Measurements from ENCODE around the gene ROBO4.
A peak's percentile ranks its signal among the peaks of the same experiment; 100 is the strongest.

The ROBO4 gene

GRCh38 chr11:124897674-124898262 lies at the start of gene ROBO4:
TSS of gene ROBO4 (minus strand) at chr11:124897865. CDS start at chr11:124897795, 70 bp downstream.
- no peak for DNase-seq (ENCODE audit: low read depth)

- DNase-seq (ENCODE audit: low read depth): peak; percentile 36
These were observed 49.1 kb upstream of the ROBO4 start for GRCh38 chr11:124946735-124947141.

GRCh38 chr11:124945826-124946225 lies 48.2 kb upstream of the ROBO4 start:
- no peak for DNase-seq (ENCODE audit: low read depth)

- no peak for DNase-seq (ENCODE audit: low read depth)
These were observed 46.9 kb upstream of the ROBO4 start for GRCh38 chr11:124944565-124944964.

- DNase-seq (ENCODE audit: low read depth): no peak
These were observed 46.1 kb upstream of the ROBO4 start for GRCh38 chr11:124943741-124944140.

GRCh38 chr11:124943254-124943616 lies 45.6 kb upstream of the ROBO4 start:
- no peak for DNase-seq (ENCODE audit: low read depth)

GRCh38 chr11:124942466-124943253 lies 45.0 kb upstream of the ROBO4 start:
- no peak for DNase-seq (ENCODE audit: low read depth)

- DNase-seq (ENCODE audit: low read depth): no peak
These were observed 44.0 kb upstream of the ROBO4 start for GRCh38 chr11:124941703-124942102.

- DNase-seq (ENCODE audit: low read depth): no peak
These were observed 41.3 kb upstream of the ROBO4 start for GRCh38 chr11:124938970-124939369.

- peak; percentile 15 for DNase-seq (ENCODE audit: low read depth)
These were observed 40.6 kb upstream of the ROBO4 start for GRCh38 chr11:124938206-124938765.

- no peak for DNase-seq (ENCODE audit: low read depth)
These were observed 39.8 kb upstream of the ROBO4 start for GRCh38 chr11:124937336-124937935.

GRCh38 chr11:124935548-124936514 lies 38.2 kb upstream of the ROBO4 start, which contains the start of gene HEPACAM:
TSS of gene HEPACAM (minus strand) at chr11:124936047. CDS start at chr11:124936006, 41 bp downstream.
- DNase-seq (ENCODE audit: low read depth): no peak

GRCh38 chr11:124934862-124935547 lies 37.3 kb upstream of the ROBO4 start:
- peak; percentile 76 for DNase-seq (ENCODE audit: low read depth)

GRCh38 chr11:124930799-124931198 lies 33.1 kb upstream of the ROBO4 start:
- no peak for DNase-seq (ENCODE audit: low read depth)

- DNase-seq (ENCODE audit: low read depth): no peak
These were observed 31.4 kb upstream of the ROBO4 start for GRCh38 chr11:124928942-124929665.

GRCh38 chr11:124923296-124923695 lies 25.6 kb upstream of the ROBO4 start:
- DNase-seq (ENCODE audit: low read depth): no peak

GRCh38 chr11:124922831-124923230 lies 25.2 kb upstream of the ROBO4 start:
- DNase-seq (ENCODE audit: low read depth): no peak

GRCh38 chr11:124920870-124921609 lies 23.4 kb upstream of the ROBO4 start:
- DNase-seq (ENCODE audit: low read depth): peak; percentile 51

GRCh38 chr11:124920356-124920755 lies 22.7 kb upstream of the ROBO4 start:
- no peak for DNase-seq (ENCODE audit: low read depth)

- no peak for DNase-seq (ENCODE audit: low read depth)
These were observed 22.2 kb upstream of the ROBO4 start for GRCh38 chr11:124919898-124920297.

All from fibroblast of gingiva (primary cell).